Nephron (organoid): Measurements from ENCODE around the gene CHSY3.

ENCODE experiments used
- H3K27ac Mint-ChIP-seq, 3 experiments: 2 replicates each; pipeline ENCODE4 v1.8.0; 2020; ENCODE audit warnings: mixed read lengths in 3 of 3, mild to moderate bottlenecking in 2 of 3, moderate library complexity in 1 of 3
- H3K27me3 Mint-ChIP-seq: 2 replicates; pipeline ENCODE4 v1.8.0; 2021; ENCODE audit warnings: low read depth, mild to moderate bottlenecking, moderate library complexity, mixed read lengths
- H3K36me3 Mint-ChIP-seq: 2 replicates; pipeline ENCODE4 v1.8.0; 2020; ENCODE audit warnings: low read depth, mixed read lengths
- H3K4me1 Mint-ChIP-seq: 2 replicates; pipeline ENCODE4 v1.8.0; 2020; ENCODE audit warnings: mixed read lengths
- H3K4me3 Mint-ChIP-seq, 3 experiments: 2 replicates each; pipeline ENCODE4 v1.8.0; 2020; ENCODE audit warnings: mild to moderate bottlenecking in 3 of 3, mixed read lengths in 3 of 3, moderate library complexity in 2 of 3
- H3K9me3 Mint-ChIP-seq: 2 replicates; pipeline ENCODE4 v1.8.0; 2020; ENCODE audit warnings: mixed read lengths
- CTCF ChIP-seq, 3 experiments: fragments of 200-600 bp; sonication (generic); IDR thresholded peaks; one replicate each; pipeline ENCODE4 v1.5.0; 2021; ENCODE audit warnings: antibody characterized with exemption in 3 of 3; ENCODE audit not compliant: unreplicated experiment in 3 of 3

CHSY3 gene

GRCh38 chr5:130234816-130235215, 330.6 kb downstream of the CHSY3 start:
- Mint-ChIP-seq H3K9me3 (peaks cover 4% of the 10 kb centered on the region), H3K4me1 (peaks cover 6% of the 10 kb centered on the region), H3K36me3 (no peaks in the 10 kb centered on the region), H3K27ac (no peak overlapping the region), H3K27me3 (no peaks in the 10 kb centered on the region), H3K4me3 (no peak overlapping the region)
- no peak for TF ChIP-seq CTCF (IDR thresholded peaks at IDR 0.05; ENCODE audit: unreplicated experiment in 3 of 3)
